EL (cell line): ENCODE measurements around the gene ZNF366.

Source experiments
- DNase-seq: peaks from one replicate; pipeline ENCODE4 v3.0.0-alpha.2; 2016

The ZNF366 gene

GRCh38 chr5:72519111-72519510 lies 11.9 kb upstream of the ZNF366 start:
- no peak for DNase-seq

- DNase-seq = no peak
Observed at GRCh38 chr5:72518001-72518683, 10.9 kb upstream of the ZNF366 start.

- no peak for DNase-seq
Observed at GRCh38 chr5:72516916-72517315, 9.7 kb upstream of the ZNF366 start.

GRCh38 chr5:72515211-72515610 lies 8.0 kb upstream of the ZNF366 start:
- DNase-seq = no peak

GRCh38 chr5:72512593-72512860 lies 5.3 kb upstream of the ZNF366 start:
- no peak for DNase-seq

- peak; percentile 64 for DNase-seq
Observed at GRCh38 chr5:72511774-72512592, 4.8 kb upstream of the ZNF366 start.

- peak; percentile 43 for DNase-seq
Observed at GRCh38 chr5:72511366-72511765, 4.2 kb upstream of the ZNF366 start.

GRCh38 chr5:72510610-72511181 lies 3.5 kb upstream of the ZNF366 start:
- peak; percentile 89 for DNase-seq

- DNase-seq = no peak
Observed at GRCh38 chr5:72509401-72509800, 2.2 kb upstream of the ZNF366 start.

- no peak for DNase-seq
Observed at GRCh38 chr5:72508241-72509170, 1.3 kb upstream of the ZNF366 start.

GRCh38 chr5:72507907-72508238 lies 663 bp upstream of the ZNF366 start:
- peak; percentile 46 for DNase-seq

- DNase-seq = no peak
Observed at GRCh38 chr5:72506158-72506549, 1.1 kb downstream of the ZNF366 start.

- DNase-seq = no peak
Observed at GRCh38 chr5:72505539-72506157, 1.6 kb downstream of the ZNF366 start.

- DNase-seq = no peak
Observed at GRCh38 chr5:72505016-72505415, 2.2 kb downstream of the ZNF366 start.

GRCh38 chr5:72503888-72504491 lies 3.2 kb downstream of the ZNF366 start:
- DNase-seq = peak; percentile 74

GRCh38 chr5:72501488-72501887 lies 5.7 kb downstream of the ZNF366 start:
- DNase-seq = no peak

GRCh38 chr5:72499730-72500129 lies 7.5 kb downstream of the ZNF366 start:
- DNase-seq = no peak

- no peak for DNase-seq
Observed at GRCh38 chr5:72499090-72499489, 8.1 kb downstream of the ZNF366 start.

- DNase-seq = peak; percentile 68
Observed at GRCh38 chr5:72498284-72498683, 8.9 kb downstream of the ZNF366 start.

GRCh38 chr5:72497823-72498222 lies 9.4 kb downstream of the ZNF366 start:
- no peak for DNase-seq

GRCh38 chr5:72495410-72495809 lies 11.8 kb downstream of the ZNF366 start:
- no peak for DNase-seq

GRCh38 chr5:72494623-72495124 lies 12.5 kb downstream of the ZNF366 start:
- DNase-seq = no peak
